ENCODE results near the gene SEPTIN5.
A peak's percentile ranks its signal among the peaks of the same experiment; 100 is the strongest.

SEPTIN5 gene

GRCh38 chr22:19764636-19765476 lies 50.6 kb downstream of the SEPTIN5 start:
- peaks cover 20 to 60% (median 35%) of the 10 kb centered on the region in 5 donors for H3K27me3 ChIP-seq (ENCODE audit: control insufficient read depth in 5 of 5, insufficient read depth in 4 of 5, low read length in 5 of 5)

DNA sequence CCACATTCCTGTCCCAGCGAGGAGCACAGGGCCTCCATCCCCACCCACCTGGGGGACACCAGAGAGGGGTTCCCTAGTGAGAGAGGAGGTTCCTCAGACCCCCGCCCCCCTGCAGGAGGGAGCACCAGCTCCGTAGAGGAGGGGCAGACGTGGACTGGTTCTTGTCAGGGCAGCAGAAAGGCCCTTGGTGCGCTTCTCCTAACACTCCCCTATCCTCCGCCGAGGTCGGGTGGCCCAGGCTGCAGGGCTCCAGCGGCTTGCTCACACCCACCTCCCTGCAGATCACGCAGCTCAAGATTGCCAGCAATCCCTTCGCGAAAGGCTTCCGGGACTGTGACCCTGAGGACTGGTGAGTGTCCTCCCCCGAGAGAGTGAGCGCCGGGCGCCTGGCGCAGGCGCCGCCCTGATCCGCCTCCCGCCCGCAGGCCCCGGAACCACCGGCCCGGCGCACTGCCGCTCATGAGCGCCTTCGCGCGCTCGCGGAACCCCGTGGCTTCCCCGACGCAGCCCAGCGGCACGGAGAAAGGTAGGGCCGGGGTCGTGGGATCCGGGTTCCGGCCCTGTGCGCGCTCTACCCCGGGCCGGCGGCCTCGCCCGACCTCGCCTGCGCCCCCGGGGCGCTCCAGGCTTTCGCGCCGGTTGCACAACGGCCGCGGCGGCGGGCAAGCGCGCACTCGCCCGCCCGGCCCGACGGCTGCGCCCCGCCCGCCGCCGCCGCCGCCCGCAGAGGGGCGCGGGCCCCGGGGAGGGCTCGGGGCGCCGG lies 51.4 kb downstream of the SEPTIN5 start:
- peaks cover 23 to 59% (median 37%) of the 10 kb centered on the region in 5 donors for H3K27me3 ChIP-seq (ENCODE audit: control insufficient read depth in 5 of 5, insufficient read depth in 4 of 5, low read length in 5 of 5)
- no peaks in the 10 kb centered on the region for H3K36me3 ChIP-seq (ENCODE audit: control insufficient read depth in 5 of 5, insufficient read depth in 5 of 5, low read length in 5 of 5)
- no peak overlapping the region for H3K9ac ChIP-seq (ENCODE audit: low read length in 5 of 5)
- H3K9me3 ChIP-seq (ENCODE audit: control insufficient read depth in 5 of 5, low read length in 5 of 5) = no peaks in the 10 kb centered on the region
- peak overlapping the region in 4 of 5 donors; percentile 32 to 61 (median 52) for H3K4me3 ChIP-seq (ENCODE audit: low read depth in 1 of 5, low read length in 5 of 5)
- H3K4me1 ChIP-seq (ENCODE audit: control insufficient read depth in 5 of 5, insufficient read depth in 5 of 5, low read length in 5 of 5) = peaks cover 0 to 43% (median 21%) of the 10 kb centered on the region in 5 donors
- no peak overlapping the region for H3K27ac ChIP-seq (ENCODE audit: low read depth, low read length)

More at GRCh38 chr22:19764636-19765476, 50.6 kb downstream of the SEPTIN5 start:
- Histone ChIP-seq H3K36me3 (ENCODE audit: control insufficient read depth in 5 of 5, insufficient read depth in 5 of 5, low read length in 5 of 5) (no peaks in the 10 kb centered on the region), H3K4me1 (ENCODE audit: control insufficient read depth in 5 of 5, insufficient read depth in 5 of 5, low read length in 5 of 5) (peaks cover 0 to 43% (median 23%) of the 10 kb centered on the region in 5 donors), H3K9me3 (ENCODE audit: control insufficient read depth in 5 of 5, low read length in 5 of 5) (no peaks in the 10 kb centered on the region), H3K9ac (ENCODE audit: low read length in 5 of 5) (no peak overlapping the region), H3K4me3 (ENCODE audit: low read depth in 1 of 5, low read length in 5 of 5) (peak overlapping the region in 2 of 5 donors; percentile 58 to 61), H3K27ac (ENCODE audit: low read depth, low read length) (no peak overlapping the region)

- peaks cover 27 to 56% (median 38%) of the 10 kb centered on the region in 5 donors for H3K27me3 ChIP-seq (ENCODE audit: control insufficient read depth in 5 of 5, insufficient read depth in 4 of 5, low read length in 5 of 5)
- no peaks in the 10 kb centered on the region for H3K36me3 ChIP-seq (ENCODE audit: control insufficient read depth in 5 of 5, insufficient read depth in 5 of 5, low read length in 5 of 5)
- H3K27ac ChIP-seq (ENCODE audit: low read depth, low read length) = no peak overlapping the region
- H3K9ac ChIP-seq (ENCODE audit: low read length in 5 of 5) = no peak overlapping the region
- H3K4me3 ChIP-seq (ENCODE audit: low read depth in 1 of 5, low read length in 5 of 5) = peak overlapping the region in 2 of 5 donors; percentile 40 to 61
- H3K9me3 ChIP-seq (ENCODE audit: control insufficient read depth in 5 of 5, low read length in 5 of 5) = no peaks in the 10 kb centered on the region
- H3K4me1 ChIP-seq (ENCODE audit: control insufficient read depth in 5 of 5, insufficient read depth in 5 of 5, low read length in 5 of 5) = peaks cover 0 to 41% (median 21%) of the 10 kb centered on the region in 5 donors
These were observed 51.9 kb downstream of the SEPTIN5 start for GRCh38 chr22:19766240-19766510.

DNA sequence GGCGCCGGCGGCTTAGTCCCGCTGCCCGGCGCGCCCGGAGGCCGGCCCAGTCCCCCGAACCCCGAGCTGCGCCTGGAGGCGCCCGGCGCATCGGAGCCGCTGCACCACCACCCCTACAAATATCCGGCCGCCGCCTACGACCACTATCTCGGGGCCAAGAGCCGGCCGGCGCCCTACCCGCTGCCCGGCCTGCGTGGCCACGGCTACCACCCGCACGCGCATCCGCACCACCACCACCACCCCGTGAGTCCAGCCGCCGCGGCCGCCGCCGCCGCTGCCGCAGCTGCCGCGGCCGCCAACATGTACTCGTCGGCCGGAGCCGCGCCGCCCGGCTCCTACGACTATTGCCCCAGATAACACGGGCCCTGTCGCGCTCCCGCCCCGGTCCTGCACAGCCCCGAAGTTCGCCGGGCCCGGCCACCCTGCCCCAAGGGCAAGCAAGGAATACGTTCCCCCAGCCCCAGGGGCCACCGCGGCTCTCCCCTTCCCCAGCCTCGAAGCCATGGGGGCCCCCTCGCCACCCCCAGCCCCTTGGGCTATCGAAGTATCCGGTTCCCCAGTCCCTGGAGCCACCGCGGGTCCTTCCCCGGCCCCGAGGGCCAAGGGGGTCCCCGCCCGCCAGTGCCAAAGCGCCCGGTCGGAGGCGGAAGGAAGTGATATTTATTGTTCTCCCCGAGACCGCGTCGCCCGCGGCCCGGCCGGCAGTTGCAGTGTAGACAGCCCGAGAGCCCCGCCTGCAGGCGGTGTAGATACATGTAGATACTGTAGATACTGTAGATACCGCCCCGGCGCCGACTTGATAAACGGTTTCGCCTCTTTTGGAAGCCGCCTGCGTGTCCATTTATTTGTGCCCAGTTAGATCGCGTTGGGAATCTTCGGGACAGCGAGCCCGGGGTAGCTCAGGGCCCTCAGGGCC lies 52.5 kb downstream of the SEPTIN5 start:
- Histone ChIP-seq H3K9me3 (ENCODE audit: control insufficient read depth in 5 of 5, low read length in 5 of 5) (no peaks in the 10 kb centered on the region), H3K4me1 (ENCODE audit: control insufficient read depth in 5 of 5, insufficient read depth in 5 of 5, low read length in 5 of 5) (peaks cover 0 to 37% (median 21%) of the 10 kb centered on the region in 5 donors), H3K27me3 (ENCODE audit: control insufficient read depth in 5 of 5, insufficient read depth in 4 of 5, low read length in 5 of 5) (peaks cover 27 to 55% (median 38%) of the 10 kb centered on the region in 5 donors), H3K27ac (ENCODE audit: low read depth, low read length) (no peak overlapping the region), H3K36me3 (ENCODE audit: control insufficient read depth in 5 of 5, insufficient read depth in 5 of 5, low read length in 5 of 5) (no peaks in the 10 kb centered on the region), H3K9ac (ENCODE audit: low read length in 5 of 5) (peak overlapping the region in 1 of 5 donors; percentile 30), H3K4me3 (ENCODE audit: low read depth in 1 of 5, low read length in 5 of 5) (peak overlapping the region in 4 of 5 donors; percentile 27 to 61 (median 44))

DNA sequence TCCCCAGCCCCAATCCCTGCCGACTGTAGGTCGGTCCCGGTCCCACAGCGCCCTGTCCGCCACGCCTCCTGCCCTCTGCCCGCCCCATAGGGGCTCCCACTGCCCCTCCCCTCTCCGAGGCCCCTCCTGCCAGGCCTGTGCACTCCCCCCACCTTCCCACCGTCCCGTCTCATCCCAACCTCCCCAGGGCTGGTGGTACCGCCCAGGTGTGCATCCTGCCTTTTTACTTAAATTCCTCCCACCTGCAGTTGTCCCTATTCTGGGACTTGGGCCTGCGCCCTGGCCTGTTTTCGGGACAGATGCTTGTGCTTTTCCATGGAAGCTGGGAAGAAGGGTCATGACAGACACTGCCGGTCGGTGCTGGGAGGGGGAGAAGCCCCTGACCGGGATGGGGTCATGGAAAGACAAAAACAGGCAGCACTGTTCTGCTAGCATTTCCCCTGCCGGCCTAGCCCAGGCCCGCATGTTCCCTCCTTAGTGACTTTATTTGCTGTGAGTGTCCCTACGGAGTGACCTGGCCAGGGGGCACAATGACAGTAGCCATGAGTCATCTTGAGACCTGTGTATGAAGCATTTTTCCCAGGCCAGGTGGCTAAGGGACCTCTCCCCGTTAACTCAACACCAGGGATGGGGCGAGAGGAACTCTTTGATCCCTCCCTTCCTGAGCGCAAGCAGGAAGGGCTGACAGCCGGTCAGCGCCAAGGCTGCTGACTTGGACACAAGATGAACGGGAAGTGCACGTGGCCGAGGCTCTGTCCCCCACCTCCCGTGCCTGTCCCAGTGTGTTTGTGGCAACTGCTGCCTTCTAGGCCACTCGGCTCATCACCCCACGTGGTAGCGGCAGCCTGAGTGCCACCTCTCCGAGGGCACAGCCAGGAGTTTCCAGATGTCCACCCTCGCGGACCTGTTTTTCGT lies 53.4 kb downstream of the SEPTIN5 start:
- Histone ChIP-seq H3K9ac (ENCODE audit: low read length in 5 of 5) (peak overlapping the region in 1 of 5 donors; percentile 7), H3K4me1 (ENCODE audit: control insufficient read depth in 5 of 5, insufficient read depth in 5 of 5, low read length in 5 of 5) (peaks cover 0 to 35% (median 23%) of the 10 kb centered on the region in 5 donors), H3K4me3 (ENCODE audit: low read depth in 1 of 5, low read length in 5 of 5) (peak overlapping the region in 4 of 5 donors; percentile 27 to 61 (median 44)), H3K27ac (ENCODE audit: low read depth, low read length) (no peak overlapping the region), H3K9me3 (ENCODE audit: control insufficient read depth in 5 of 5, low read length in 5 of 5) (no peaks in the 10 kb centered on the region), H3K36me3 (ENCODE audit: control insufficient read depth in 5 of 5, insufficient read depth in 5 of 5, low read length in 5 of 5) (no peaks in the 10 kb centered on the region), H3K27me3 (ENCODE audit: control insufficient read depth in 5 of 5, insufficient read depth in 4 of 5, low read length in 5 of 5) (peaks cover 27 to 47% (median 32%) of the 10 kb centered on the region in 5 donors)

GRCh38 chr22:19769393-19769715 lies 55.1 kb downstream of the SEPTIN5 start:
- Histone ChIP-seq H3K4me3 (ENCODE audit: low read depth in 1 of 5, low read length in 5 of 5) (no peak overlapping the region), H3K27ac (ENCODE audit: low read depth, low read length) (no peak overlapping the region), H3K27me3 (ENCODE audit: control insufficient read depth in 5 of 5, insufficient read depth in 4 of 5, low read length in 5 of 5) (peaks cover 17 to 32% (median 25%) of the 10 kb centered on the region in 5 donors), H3K36me3 (ENCODE audit: control insufficient read depth in 5 of 5, insufficient read depth in 5 of 5, low read length in 5 of 5) (no peaks in the 10 kb centered on the region), H3K9me3 (ENCODE audit: control insufficient read depth in 5 of 5, low read length in 5 of 5) (no peaks in the 10 kb centered on the region), H3K9ac (ENCODE audit: low read length in 5 of 5) (no peak overlapping the region), H3K4me1 (ENCODE audit: control insufficient read depth in 5 of 5, insufficient read depth in 5 of 5, low read length in 5 of 5) (peaks cover 0 to 47% (median 37%) of the 10 kb centered on the region in 5 donors)

DNA sequence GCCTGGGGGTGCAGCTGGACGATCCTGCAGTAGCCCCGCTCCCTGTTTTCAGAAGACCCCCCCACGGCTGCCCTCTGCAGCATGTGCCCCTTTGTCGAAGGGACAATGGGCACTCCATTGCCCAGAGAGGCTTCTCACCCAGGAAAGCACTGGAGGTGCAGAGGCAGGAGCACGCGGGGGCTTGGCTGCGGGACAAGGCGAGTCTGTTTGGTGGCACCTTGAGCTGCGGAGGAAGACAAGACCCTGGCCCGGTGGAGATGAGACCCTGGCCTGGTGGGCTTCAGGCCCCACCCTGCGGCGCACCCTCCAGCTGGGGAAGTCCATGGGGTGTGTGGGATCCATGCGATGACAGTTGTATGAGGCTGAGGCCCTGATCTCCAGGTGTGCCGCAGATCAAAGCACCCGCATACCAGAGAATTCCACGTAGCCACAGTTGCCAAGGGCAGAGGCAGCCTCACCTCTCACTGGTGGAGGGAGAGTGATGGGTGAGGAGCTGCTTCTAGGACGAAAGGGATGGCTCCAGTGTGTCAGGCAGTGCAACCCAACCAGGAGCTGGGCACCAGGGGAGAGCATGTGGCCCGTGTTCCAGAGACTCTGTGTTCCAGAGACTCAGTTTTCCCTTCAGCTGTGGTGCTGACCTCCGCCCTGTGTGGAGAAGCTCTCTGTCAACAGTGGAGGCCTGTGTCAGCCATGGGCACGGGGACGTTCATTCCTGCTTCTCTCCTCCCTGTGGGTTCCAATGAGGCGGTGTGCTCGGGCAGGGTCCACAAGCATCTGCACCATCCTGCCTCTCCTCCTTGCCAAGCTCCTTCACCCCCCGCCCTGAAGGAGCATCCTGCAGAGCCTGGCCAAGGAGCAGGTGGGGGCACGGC lies 56.3 kb downstream of the SEPTIN5 start:
- Histone ChIP-seq H3K36me3 (ENCODE audit: control insufficient read depth in 5 of 5, insufficient read depth in 5 of 5, low read length in 5 of 5) (no peaks in the 10 kb centered on the region), H3K9me3 (ENCODE audit: control insufficient read depth in 5 of 5, low read length in 5 of 5) (no peaks in the 10 kb centered on the region), H3K9ac (ENCODE audit: low read length in 5 of 5) (no peak overlapping the region), H3K27me3 (ENCODE audit: control insufficient read depth in 5 of 5, insufficient read depth in 4 of 5, low read length in 5 of 5) (peaks cover 16 to 23% (median 21%) of the 10 kb centered on the region in 5 donors), H3K4me3 (ENCODE audit: low read depth in 1 of 5, low read length in 5 of 5) (no peak overlapping the region), H3K27ac (ENCODE audit: low read depth, low read length) (no peak overlapping the region), H3K4me1 (ENCODE audit: control insufficient read depth in 5 of 5, insufficient read depth in 5 of 5, low read length in 5 of 5) (peaks cover 0 to 41% (median 34%) of the 10 kb centered on the region in 5 donors)

- peaks cover 17 to 21% (median 19%) of the 10 kb centered on the region in 5 donors for H3K27me3 ChIP-seq (ENCODE audit: control insufficient read depth in 5 of 5, insufficient read depth in 4 of 5, low read length in 5 of 5)
- H3K9me3 ChIP-seq (ENCODE audit: control insufficient read depth in 5 of 5, low read length in 5 of 5) = no peaks in the 10 kb centered on the region
- H3K36me3 ChIP-seq (ENCODE audit: control insufficient read depth in 5 of 5, insufficient read depth in 5 of 5, low read length in 5 of 5) = no peaks in the 10 kb centered on the region
- no peak overlapping the region for H3K4me3 ChIP-seq (ENCODE audit: low read depth in 1 of 5, low read length in 5 of 5)
- peaks cover 0 to 42% (median 30%) of the 10 kb centered on the region in 5 donors for H3K4me1 ChIP-seq (ENCODE audit: control insufficient read depth in 5 of 5, insufficient read depth in 5 of 5, low read length in 5 of 5)
- no peak overlapping the region for H3K27ac ChIP-seq (ENCODE audit: low read depth, low read length)
- H3K9ac ChIP-seq (ENCODE audit: low read length in 5 of 5) = no peak overlapping the region
These were observed 58.0 kb downstream of the SEPTIN5 start for GRCh38 chr22:19772422-19772672.

Data from subcutaneous abdominal adipose tissue (tissue), 5 donors.